Lower leg skin (tissue), 4 donors: Measurements from ENCODE around the gene GSK3B. TPM values are rescaled to one million over a fixed set of nuclear protein-coding genes. Genes with fewer than 3 reads are reported as not detected.

Experiments
- DNase-seq, 2 donors: peaks; one replicate each; pipeline ENCODE4 v3.0.0-alpha.2; 2019; ENCODE audit warnings: low spot score in 2 of 2
- H3K4me3 ChIP-seq: fragments of 200-600 bp; sonication (generic); 2 replicates; pipeline ENCODE4 v1.5.1; 2017; ENCODE audit warnings: mild to moderate bottlenecking, low read depth; ENCODE audit not compliant: poor library complexity, severe bottlenecking
- CTCF ChIP-seq, 3 donors: fragments of 450-650 bp; IDR thresholded peaks; one replicate each; pipeline ENCODE4 v1.5.1; 2016; ENCODE audit warnings: antibody characterized with exemption in 3 of 3, mild to moderate bottlenecking in 3 of 3, moderate library complexity in 2 of 3
- POLR2A ChIP-seq, 2 donors: fragments of 450-650 bp; IDR thresholded peaks; one replicate each; pipeline ENCODE4 v1.6.1; 2016 to 2017; ENCODE audit warnings: antibody characterized with exemption in 2 of 2, mild to moderate bottlenecking in 1 of 2, moderate library complexity in 1 of 2
- WGBS, 2 donors: methylation state at CpG; one replicate each; pipeline ENCODE4 v1.1.5; 2018; 5-methylcytosine and 5-hydroxymethylcytosine counted together
- intact Hi-C: fragments of 100-400 bp; cut with DNase I; formaldehyde crosslinking; loops from one replicate; pipeline ENCODE4 v1.15.0; 2023; ENCODE audit warnings: low total_unique reads
- total RNA-seq, 4 donors: library from RNA; depleted of rRNA; stranded (reverse); fragments of >200 nt; gene quantifications; one replicate each; pipeline ENCODE4 v1.1.0, GENCODE V29; 2016

Gene GSK3B
- total RNA-seq, 4 donors from 2014 or later: 37.3 to 48.7 (median 46.0) TPM

- WGBS, 2 donors: 82 to 88% methylated on average over 6 of the region's 6 CpGs
- no peak for TF ChIP-seq POLR2A (IDR thresholded peaks at IDR 0.05)
- TF ChIP-seq CTCF (IDR thresholded peaks at IDR 0.05): no peak
- H3K4me3 ChIP-seq: no peak overlapping the region
- DNase-seq: no peak
- intact Hi-C loops: no loop called here
These were observed 175.0 kb downstream of the GSK3B start for GRCh38 chr3:119918992-119919933.

GRCh38 chr3:119913021-119913420, 181.2 kb downstream of the GSK3B start:
- DNase-seq: no peak
- WGBS, 2 donors: 83 to 91% methylated on average over 3 of the region's 3 CpGs
- no peak for TF ChIP-seq CTCF (IDR thresholded peaks at IDR 0.05)
- no peak for TF ChIP-seq POLR2A (IDR thresholded peaks at IDR 0.05)
- intact Hi-C loops: no loop called here
- no peak overlapping the region for H3K4me3 ChIP-seq

DNA sequence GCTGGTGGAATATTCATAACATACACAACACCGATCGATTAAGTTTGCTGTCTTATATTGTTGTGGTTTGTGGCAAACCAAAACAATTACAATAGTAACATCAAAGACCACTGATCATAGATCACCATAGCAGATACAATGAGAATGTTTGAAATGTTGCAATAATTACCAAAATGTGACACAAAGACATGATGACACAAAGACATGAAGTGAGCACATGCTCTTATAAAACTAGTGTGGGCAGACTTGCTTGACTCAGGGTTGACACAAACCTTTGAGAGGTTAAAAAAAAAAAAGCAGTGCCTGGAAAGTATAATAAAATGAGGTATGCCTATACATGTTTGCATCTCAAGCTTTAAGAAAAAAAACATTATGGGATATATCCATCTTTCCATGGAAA, 182.0 kb downstream of the GSK3B start:
- DNase-seq: no peak
- intact Hi-C loops: no loop called here
- no peak for TF ChIP-seq POLR2A (IDR thresholded peaks at IDR 0.05)
- H3K4me3 ChIP-seq: no peak overlapping the region
- 46 to 76% methylated on average over 2 of the region's 2 CpGs for WGBS, 2 donors

GRCh38 chr3:119911748-119912147, 182.5 kb downstream of the GSK3B start:
- intact Hi-C loops: no loop called here
- DNase-seq: no peak
- H3K4me3 ChIP-seq: no peak overlapping the region
- TF ChIP-seq POLR2A (IDR thresholded peaks at IDR 0.05) (no peak), CTCF (IDR thresholded peaks at IDR 0.05) (no peak)
- 72 to 75% methylated on average over 1 of the region's 1 CpG for WGBS, 2 donors

- WGBS, 2 donors: 85 to 88% methylated on average over 3 of the region's 3 CpGs
- no peak for DNase-seq
- no peak overlapping the region for H3K4me3 ChIP-seq
- intact Hi-C loops: no loop called here
- TF ChIP-seq POLR2A (IDR thresholded peaks at IDR 0.05): no peak
- no peak for TF ChIP-seq CTCF (IDR thresholded peaks at IDR 0.05)
These were observed 192.2 kb downstream of the GSK3B start for GRCh38 chr3:119902061-119902460.

GRCh38 chr3:119901148-119901547, 193.1 kb downstream of the GSK3B start:
- TF ChIP-seq POLR2A (IDR thresholded peaks at IDR 0.05): no peak
- no peak for TF ChIP-seq CTCF (IDR thresholded peaks at IDR 0.05)
- DNase-seq: no peak
- 87 to 90% methylated on average over 1 of the region's 1 CpG for WGBS, 2 donors
- intact Hi-C loops: no loop called here
- H3K4me3 ChIP-seq: no peak overlapping the region
